GM18511 (cell line): ENCODE measurements around the gene OTUB2.
"Not testable (repeated sequence)": the region's sequence is repeated elsewhere in the genome, so short reads cannot be mapped to it uniquely, and the experiment has no call there.

Experiments
- ATAC-seq: cut with Tn5 transposase; IDR thresholded peaks from one replicate; pipeline ENCODE4 v1.9.1; 2021; ENCODE audit warnings: mild to moderate bottlenecking, moderate library complexity; ENCODE audit not compliant: unreplicated experiment

The OTUB2 gene

DNA sequence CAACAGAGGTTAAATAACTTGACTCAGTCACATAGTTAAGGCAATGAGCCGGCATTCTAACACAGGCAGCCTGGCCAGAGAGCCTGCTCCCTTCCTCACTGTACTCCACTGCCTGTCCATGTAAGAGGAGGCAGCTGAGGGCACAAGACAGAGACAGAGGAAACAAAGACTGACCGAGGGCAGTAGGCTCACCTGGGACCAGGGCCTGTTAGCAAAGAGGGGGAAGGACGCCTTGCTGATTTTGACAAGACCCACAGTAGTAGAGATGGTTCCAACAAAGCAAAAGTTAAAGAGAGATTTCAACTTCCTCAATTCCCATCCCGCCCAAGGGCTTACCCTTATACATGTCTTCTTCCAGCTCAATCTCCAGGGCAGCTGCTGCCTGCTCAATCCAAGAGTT lies 26.5 kb downstream of the OTUB2 start:
- ATAC-seq: no peak

DNA sequence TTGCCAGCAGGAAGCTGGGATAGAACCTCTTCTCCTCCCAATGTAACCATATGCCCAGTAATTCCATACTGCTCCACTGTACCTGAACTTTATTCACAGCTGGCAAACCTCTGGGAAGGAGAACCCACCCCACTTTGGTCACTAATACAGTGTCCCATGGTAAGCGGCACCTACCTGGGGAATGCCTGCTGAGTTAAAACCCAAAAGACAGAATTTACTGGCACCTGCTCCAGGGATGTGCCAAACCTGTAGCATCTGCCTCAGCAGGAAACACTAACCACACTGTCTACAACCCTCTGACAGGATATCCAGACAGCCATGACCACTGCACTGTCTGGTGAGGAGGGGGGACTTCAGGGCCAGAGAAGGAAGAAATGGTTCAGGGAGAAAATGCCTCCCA lies 28.3 kb downstream of the OTUB2 start:
- ATAC-seq: no peak

DNA sequence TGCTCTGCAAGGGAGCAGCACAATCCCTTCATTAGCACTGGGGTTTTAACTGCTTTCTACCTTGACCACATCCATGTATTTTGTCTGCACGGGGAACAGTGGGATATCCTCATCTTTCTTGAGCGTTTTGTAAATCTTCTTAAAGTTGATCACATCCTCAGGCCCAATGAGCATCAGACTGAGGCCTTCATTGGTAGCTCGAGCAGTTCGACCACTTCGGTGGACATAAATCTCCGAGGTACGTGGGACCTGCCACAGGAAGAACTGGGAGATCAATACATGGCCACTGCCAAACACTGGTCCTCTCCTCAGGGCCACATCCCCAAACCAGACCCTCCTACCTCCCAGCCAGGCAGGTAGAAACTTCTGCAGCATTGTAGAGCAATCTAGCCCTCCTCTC lies 28.8 kb downstream of the OTUB2 start:
- ATAC-seq: no peak

DNA sequence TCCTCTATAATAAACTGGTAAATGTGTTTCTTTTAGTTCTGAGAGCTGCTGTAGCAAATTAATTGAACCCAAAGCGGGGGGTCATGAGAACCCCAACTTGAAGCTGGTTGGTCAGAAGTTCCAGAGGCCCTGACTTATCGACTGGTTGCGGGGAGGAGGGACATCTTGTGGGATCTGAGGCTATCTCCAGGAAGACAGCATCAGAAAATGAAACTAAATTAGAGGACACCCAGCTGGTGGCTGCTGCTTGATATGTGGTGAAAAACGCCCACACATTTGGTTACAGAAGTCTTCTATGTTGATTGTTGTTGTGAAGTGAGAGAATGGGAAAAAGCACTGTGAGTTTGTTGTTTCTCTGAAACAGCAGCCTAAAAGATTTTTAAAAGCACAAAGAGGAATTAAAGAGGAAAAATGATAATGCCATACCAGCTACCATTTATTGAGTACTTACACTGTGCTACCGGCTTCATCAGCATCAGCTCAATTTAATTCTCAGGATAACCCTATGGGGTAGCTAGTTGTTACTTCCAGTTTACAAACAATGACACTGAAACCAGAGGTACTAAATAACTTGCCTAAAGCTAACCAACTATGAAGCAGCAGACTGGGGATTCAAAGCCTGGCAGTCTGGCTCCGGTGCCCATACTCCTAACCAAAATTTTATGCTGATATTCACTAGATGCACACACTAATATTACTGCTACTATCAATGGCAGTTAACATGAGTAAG lies 30.6 kb downstream of the OTUB2 start:
- ATAC-seq: peak; percentile 87

DNA sequence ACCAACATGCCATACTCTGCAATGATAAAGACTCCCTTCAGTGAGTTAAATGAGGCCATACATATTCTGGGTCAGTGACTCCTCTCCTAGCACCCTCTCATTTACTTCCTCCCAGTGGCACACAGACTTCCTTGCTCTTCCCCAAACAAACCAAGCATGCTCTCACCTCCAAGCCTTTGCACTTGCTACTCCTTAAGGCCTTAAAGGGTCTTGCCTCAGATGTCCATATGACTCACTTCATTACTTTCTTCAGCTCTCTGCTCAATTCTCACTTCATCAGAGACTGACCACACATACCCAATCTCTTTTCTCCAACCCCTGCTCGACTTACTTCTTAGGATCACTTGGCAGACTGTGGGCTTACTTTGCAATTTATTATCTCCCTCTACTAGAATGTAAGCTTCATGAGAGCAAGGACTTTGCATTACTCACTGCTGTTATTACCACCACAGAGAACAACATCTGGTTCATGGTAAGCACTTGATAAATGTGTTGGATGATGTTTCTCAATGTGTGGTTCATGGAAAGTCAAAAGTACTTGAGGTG lies 32.1 kb downstream of the OTUB2 start:
- ATAC-seq: no peak

DNA sequence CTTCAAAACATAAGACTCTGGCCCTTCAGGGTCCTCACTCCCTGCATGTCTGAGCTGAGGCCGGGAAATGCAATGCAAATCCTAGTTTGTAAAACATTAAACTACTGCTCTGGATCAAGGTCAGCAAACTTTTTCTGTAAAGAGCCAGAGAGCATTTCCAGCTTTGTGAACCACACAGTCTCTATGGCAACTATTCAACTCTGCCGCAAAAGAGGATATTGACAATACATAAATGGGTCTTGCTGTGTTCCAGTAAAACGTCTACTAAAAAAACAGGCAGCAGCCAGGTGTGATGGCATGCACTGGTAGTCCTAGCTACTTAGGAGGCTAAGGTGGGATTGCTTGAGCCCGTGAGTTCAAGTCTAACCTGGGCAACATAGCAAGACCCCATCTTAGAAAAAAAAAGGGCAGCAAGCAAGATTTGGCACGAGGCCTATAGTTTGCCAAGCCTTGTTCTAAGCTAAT lies 32.6 kb downstream of the OTUB2 start:
- no peak for ATAC-seq

DNA sequence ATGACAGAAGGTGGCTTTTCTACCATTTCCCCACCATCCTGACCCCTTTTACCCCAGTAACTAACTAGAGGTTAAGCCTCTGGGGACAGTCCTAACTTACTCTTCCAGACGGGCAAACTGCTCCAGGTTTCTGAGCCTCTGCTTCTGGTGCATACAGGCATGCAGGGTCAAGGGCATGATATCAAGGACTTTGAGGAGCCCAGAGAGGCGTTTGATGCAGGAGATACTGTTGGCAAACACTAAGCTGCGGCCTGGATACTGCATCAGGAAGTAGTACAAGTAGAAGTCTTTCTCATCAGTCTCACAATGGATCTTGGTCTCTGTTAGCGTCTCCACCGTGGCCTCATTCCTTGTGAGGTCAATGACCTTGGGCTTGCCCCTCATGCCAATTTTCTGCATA lies 33.9 kb downstream of the OTUB2 start:
- no peak for ATAC-seq

DNA sequence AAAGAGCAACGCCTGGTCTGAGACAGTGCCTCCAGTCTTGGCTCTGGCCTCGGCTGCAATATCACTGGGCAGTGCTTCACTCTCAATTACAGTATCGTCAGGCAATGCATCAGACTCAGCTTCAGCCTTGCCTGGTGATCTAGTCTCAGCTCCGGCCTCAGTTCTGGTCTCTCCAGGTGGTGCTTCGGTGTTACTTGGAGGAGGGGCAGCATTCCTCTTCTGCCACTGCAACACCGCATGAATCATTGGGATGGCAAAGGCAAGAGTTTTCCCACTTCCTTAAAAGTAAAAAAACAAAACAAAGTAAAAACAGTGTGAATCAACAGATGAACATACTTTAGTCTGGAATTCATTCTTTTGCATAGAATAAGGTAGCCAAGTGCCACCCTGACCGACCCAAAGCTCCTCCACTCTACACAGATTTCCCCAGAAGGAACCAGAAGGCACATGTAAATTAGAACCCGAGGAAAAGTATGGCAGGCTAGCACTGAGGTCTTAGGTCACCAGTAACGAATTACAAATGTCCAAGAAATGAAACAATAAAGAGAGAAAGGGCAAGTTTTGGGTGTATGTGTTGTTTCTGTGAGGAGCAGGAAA lies 36.3 kb downstream of the OTUB2 start:
- no peak for ATAC-seq

DNA sequence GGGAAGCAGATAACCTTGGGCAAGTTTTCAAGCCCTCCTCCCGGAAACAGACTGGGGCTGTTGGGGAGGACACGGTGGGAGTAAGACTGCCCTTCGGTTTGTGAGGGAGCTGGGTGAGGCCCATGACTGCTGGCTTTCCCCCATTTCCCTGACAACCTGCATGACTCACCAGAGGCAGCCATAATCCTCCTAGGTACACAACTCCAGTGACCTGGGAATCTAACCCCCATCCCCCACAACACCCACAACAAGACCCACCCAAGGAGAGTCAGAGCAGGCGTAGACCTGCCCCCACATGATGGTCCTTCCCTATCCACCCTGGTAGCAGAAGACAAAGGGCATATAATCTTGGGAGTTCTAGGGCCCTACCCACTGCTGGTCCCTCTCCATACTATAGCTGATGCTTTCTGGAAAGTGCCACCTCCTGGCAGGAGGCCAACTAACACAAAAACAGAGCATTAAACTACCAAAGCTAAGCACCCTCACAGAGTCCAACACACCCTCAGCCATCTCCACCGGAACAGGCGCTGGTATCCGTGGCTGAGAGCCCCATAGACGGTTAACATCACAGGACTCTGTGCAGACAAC lies 40.0 kb downstream of the OTUB2 start:
- no peak for ATAC-seq

DNA sequence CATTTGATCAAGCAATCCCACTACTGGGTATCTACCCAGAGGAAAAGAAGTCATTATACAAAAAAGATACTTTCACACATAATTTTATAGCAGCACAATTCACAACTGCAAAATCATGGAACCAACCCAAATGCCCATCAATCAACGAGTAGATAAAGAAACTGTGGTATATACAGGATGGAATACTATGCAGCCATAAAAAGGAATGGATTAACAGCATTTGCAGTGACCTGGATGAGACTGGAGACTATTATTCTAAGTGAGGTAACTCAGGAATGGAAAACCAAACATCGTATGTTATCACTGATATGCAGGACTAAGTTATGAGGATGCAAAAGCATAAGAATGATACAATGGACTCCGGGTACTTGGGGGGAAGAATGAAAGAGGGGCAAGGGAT lies 45.9 kb downstream of the OTUB2 start:
- ATAC-seq: not testable (repeated sequence)

DNA sequence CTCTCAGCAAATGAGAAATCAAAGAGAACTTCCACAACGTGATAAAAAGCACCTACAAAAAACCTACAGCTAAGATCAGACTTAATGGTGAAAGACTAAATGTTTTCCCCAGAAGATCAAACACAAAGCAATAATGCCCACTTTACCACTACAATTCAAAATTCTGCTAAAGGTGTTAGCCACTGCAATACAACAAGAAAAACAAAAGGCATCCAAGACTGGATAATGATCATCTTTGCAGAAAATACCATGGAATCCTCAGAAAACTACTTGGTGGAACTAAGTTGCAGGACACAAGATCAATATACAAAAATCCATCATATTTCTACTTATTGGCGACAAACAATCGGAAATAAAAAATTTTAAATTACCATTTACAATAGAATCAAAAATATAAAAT lies 48.4 kb downstream of the OTUB2 start:
- no peak for ATAC-seq

DNA sequence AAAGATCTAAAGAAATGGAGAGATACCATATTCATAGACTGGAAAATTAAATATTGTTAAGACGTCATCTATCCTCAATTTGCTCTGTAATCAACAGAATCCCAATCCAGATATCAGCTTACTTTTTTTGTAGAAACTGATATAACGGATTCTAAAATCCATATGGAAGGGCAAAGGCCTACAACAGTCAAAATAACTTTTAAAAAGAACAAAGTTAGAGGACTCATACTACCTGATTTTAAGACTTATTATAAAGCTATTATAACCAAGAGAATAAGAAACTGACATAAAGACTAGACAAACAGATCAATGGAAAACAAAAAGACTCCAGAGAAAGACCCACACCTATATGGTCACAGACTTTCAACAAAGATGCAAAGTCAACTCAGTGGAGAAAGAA lies 48.9 kb downstream of the OTUB2 start:
- no peak for ATAC-seq

DNA sequence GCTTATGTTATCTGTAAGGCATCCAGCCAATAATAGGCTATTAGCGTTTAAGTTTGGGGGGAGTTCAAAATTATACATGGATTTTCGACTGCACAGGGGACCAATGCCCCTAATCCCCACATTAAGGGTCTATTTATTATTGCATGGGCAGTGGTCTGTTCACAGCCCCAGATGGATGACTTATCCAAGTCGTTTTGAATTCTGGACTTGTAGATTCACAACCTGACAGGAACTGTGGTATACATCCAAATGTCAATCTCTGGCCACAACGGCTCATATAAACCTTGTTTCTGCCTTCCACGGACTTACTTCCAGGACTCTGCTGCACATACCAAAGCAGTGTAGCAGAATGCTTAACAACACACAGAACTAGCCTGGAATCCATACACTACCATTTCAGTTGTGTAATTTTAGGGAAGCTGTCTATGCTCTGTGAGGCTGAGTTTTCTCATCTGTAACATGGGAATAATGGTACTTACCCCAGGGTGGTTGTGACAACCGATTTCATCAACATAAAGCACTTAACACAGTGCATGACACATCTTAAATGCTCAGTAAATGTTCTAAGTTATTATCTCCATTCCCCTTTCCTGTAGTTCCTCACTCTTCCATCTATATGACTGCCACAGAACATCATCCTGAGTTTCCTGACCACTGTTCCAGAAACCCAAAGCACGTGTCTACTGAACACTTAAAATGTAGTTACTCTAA lies 51.1 kb downstream of the OTUB2 start:
- ATAC-seq: no peak

DNA sequence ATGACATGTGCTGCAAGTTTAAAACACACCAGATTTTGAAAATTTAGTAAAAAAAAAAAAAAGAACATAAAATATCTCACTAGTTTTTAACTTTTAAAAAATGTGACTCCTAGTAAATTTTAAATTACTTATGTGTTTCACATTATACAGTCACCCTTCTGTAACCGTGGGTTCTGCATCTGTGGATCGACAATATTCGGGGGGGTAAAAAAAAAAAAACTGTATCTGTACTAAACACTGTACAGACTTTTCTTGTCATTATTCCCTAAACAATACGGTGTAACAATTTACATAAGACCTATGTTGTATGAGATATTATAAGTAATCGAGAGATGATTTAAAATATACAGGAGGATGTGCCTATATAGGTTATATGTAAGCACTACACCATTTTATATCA lies 51.7 kb downstream of the OTUB2 start:
- ATAC-seq: no peak

DNA sequence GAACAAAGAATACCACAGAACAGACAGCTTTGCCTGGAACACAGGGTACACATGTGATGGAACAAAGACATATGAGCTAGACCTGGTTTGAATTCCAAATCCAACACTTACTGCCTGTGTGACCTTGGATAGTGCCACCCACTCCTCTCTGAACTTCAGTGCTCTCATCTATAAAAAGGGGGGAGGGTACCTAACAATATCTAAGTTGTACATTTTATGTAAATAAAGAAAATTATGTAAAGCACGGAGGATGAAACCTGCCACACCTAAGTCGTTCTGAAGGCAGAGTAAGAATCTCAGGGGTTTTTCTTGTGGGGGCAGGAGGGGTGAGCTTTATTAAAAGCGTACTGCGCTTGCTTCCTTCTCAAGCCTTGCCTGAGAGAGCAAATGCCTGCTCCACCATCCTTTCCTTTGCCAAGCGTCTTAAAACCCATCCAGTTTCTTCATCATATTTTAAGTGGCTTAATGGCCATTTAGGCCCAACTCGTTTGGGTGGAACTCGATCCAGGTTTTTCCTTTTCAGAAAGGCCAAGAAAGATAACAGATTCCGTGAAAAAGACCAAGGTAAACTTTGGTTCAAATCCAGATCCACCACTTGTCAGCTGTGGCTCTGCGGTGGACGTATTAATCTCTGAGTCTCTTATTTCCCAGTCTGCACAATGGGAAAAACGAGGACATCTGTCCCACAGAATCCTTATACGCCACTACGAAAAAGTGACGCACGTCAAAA lies 53.9 kb downstream of the OTUB2 start:
- no peak for ATAC-seq

DNA sequence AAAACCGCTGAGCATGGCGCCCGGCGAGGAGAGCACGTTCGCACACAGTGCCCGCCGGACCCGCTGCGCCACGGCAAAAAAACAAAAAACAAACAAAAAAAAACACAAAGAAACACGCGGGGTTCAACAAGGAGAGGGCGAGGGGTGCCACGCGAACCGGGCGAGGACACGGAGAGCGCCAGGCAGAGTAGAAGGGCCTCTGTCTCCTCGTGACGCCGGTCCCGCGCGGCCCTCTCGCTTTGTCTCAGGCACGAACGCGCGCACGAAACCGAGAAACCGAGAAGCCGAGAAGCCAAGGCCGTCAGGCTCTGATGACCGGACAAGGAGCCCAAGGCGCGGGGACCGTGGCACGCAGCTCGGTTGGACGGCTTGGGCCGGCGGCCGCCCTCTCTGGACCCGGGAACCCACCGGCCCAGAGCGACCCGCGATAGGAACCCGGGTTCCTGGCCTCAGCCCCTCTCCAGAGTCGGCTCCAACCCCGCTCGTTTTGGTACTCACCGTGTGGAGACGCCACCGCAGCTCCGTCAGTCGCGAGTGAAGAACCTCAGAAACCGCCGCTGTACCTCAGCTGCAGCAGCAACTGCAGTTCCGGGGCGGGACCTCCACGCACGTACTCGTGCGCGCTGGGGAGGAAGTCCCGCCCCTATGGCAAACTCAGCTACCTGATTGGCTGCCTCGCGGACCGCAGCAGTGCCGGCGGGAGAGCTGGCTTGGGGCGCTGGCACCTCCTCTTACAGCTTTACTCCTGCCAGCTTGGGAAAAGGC lies 54.7 kb downstream of the OTUB2 start, which contains the start of the genes DDX24 and IFI27L1:
TSS of gene DDX24 (minus strand) at position 582 of the 765 bp plus-strand sequence. CDS start 1,460 bp downstream, outside the sequence.
TSS of gene IFI27L1 (plus strand) at position 690 of the 765 bp plus-strand sequence. CDS start 15,628 bp downstream, outside the sequence.
- peak; percentile 97 for ATAC-seq

DNA sequence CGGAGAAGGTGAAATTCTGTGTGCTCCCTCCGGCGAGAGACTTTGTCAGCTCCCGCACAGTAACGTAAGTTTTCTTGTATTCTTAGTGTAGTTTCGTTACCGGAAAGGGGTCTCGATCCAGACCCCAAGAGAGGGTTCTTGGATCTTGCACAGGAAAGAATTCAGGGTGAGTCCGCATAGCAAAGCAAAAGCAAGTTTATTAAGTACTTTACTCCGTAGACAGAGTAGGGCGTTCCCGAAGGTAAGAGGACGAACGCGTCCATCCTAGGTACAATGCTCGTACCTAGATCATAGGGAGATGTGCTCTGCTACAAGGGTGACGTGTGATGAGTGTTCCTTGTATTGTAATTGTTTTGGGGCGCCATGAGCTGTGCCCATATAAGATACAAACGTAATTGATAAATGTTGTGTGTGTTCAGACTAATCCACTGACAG lies 55.3 kb downstream of the OTUB2 start:
- peak; percentile 38 for ATAC-seq

DNA sequence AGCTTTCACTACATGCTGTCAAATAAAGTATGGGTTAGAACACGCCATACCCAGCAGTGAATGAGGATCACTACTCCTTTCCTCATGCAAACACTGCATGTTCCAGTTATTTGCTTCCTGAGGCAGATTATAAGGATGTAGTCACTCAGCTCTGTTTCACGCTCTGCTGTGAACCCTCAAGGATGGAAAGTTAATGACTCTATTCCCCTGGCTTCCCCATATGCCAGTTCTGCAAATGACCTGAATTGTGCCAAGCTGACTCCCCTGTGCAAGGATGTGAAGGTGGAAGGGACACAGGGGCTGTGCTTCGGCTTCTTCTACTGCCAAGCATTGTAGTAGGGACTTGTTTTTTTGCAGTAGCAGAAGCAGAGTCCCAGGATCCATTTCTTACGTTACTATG lies 61.8 kb downstream of the OTUB2 start:
- ATAC-seq: no peak

DNA sequence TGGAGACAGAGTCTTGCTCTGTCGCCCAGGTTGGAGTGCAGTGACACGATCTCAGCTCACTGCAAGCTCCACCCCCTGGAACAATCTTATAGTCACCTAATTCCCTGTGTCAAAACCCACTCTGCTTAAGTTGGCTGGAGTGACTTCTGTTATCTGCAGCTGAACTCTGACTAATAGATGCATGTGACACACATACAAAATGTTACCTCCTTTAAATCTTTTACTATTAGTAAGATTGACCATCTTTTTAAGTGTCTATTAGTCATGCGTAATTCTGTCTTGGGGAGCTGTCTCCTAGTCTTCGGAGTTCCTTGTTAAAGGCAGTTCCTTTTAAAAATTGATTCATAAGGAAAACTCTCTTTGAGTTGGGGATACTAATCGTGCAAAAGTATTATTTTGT lies 62.4 kb downstream of the OTUB2 start:
- ATAC-seq: no peak

DNA sequence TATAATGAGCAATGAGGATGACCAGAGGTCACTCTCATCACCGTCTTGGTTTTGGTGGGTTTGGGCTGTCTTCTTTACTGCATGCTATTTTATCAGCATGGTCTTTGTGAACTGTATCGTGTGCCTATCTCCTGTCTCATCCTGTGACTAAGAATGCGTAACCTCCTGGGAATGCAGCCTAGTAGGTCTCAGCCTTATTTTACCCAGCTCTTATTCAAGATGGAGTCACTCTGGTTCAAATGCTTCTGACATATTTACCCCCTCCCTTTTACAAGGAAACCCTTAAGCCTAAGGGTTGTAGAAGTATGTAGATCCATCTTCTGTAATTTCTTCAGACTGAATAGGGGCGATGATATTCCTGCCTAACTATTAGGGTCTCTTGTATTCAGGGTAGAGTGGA lies 63.3 kb downstream of the OTUB2 start:
- no peak for ATAC-seq
